HepG2 (cell line): ENCODE data around the gene PLIN5. TPM values are rescaled to one million over a fixed set of nuclear protein-coding genes. Genes with fewer than 3 reads are reported as not detected.

Experiments used
- BCL6 ChIP-seq: IDR thresholded peaks from 2 replicates; pipeline ENCODE4 v1.6.1; 2016; ENCODE audit warnings: missing genetic modification reagents, missing compliant biosample characterization
- HNF4G ChIP-seq, 2 experiments: sonication (generic) in 1 of 2; formaldehyde crosslinking in 1 of 2; IDR thresholded peaks; 2 replicates each; pipeline versions ENCODE4 v1.4.0 to v1.6.1; 2011 to 2020; ENCODE audit warnings: borderline replicate concordance in 2 of 2, low read depth in 2 of 2, mild to moderate bottlenecking in 2 of 2, low read length in 1 of 2, missing genetic modification reagents in 1 of 2, moderate library complexity in 1 of 2
- KAT7 ChIP-seq: IDR thresholded peaks from 2 replicates; pipeline ENCODE4 v1.6.1; 2018; ENCODE audit warnings: borderline replicate concordance, missing compliant biosample characterization
- KLF11 ChIP-seq: IDR thresholded peaks from 2 replicates; pipeline ENCODE4 v1.6.1; 2016; ENCODE audit warnings: missing compliant biosample characterization
- KLF15 ChIP-seq: sonication (generic); formaldehyde crosslinking; IDR thresholded peaks from 2 replicates; pipeline ENCODE4 v1.8.1; 2023; ENCODE audit warnings: borderline replicate concordance, mild to moderate bottlenecking, inconsistent platforms, missing genetic modification reagents, mixed read lengths
- MIER3 ChIP-seq: IDR thresholded peaks from 2 replicates; pipeline ENCODE4 v1.6.1; 2016; ENCODE audit warnings: missing compliant biosample characterization, borderline replicate concordance
- NFYB ChIP-seq: sonication (generic); formaldehyde crosslinking; IDR thresholded peaks from 2 replicates; pipeline ENCODE4 v1.4.0; 2020; ENCODE audit warnings: missing genetic modification reagents
- NRL ChIP-seq: sonication (generic); formaldehyde crosslinking; IDR thresholded peaks from 2 replicates; pipeline ENCODE4 v1.5.0; 2020; ENCODE audit warnings: missing genetic modification reagents, mild to moderate bottlenecking, moderate library complexity, borderline replicate concordance
- PHF20 ChIP-seq: sonication (generic); formaldehyde crosslinking; IDR thresholded peaks from 2 replicates; pipeline ENCODE4 v1.5.0; 2020; ENCODE audit warnings: mild to moderate bottlenecking, missing genetic modification reagents
- POGZ ChIP-seq: sonication (generic); formaldehyde crosslinking; IDR thresholded peaks from 2 replicates; pipeline ENCODE4 v1.4.0; 2020; ENCODE audit warnings: mild to moderate bottlenecking, missing genetic modification reagents
- POLR2A ChIP-seq, 2 experiments: IDR thresholded peaks; 2 replicates each; pipeline ENCODE4 v1.6.1; 2011; ENCODE audit warnings: low read depth in 2 of 2, low read length in 2 of 2, mild to moderate bottlenecking in 1 of 2, moderate library complexity in 1 of 2; ENCODE audit not compliant: insufficient read depth in 1 of 2
- PPARG ChIP-seq: conservative IDR thresholded peaks from 2 replicates; pipeline ENCODE4 v1.6.1; 2016; ENCODE audit warnings: missing biosample characterization, missing genetic modification reagents
- SIN3A ChIP-seq: IDR thresholded peaks from 2 replicates; pipeline ENCODE4 v1.6.1; 2011; ENCODE audit warnings: low read depth, mild to moderate bottlenecking, control low read depth, low read length, borderline replicate concordance
- SP1 ChIP-seq, 2 experiments: fragments of 450-650 bp in 1 of 2; sonication (generic) in 1 of 2; formaldehyde crosslinking in 1 of 2; IDR thresholded peaks; 2 replicates each; pipeline versions ENCODE4 v1.4.0 to v1.6.1; 2016 to 2020; ENCODE audit warnings: missing genetic modification reagents in 1 of 2
- TAF1 ChIP-seq: sonication (generic); formaldehyde crosslinking; IDR thresholded peaks from 2 replicates; pipeline ENCODE4 v1.4.0; 2020; ENCODE audit warnings: missing genetic modification reagents
- TCF12 ChIP-seq, 2 experiments: fragments of 450-650 bp in 1 of 2; sonication (generic) in 1 of 2; formaldehyde crosslinking in 1 of 2; IDR thresholded peaks; 2 replicates each; pipeline versions ENCODE4 v1.6.1 to v1.8.0; 2017 to 2022; ENCODE audit warnings: antibody characterized with exemption in 1 of 2, mild to moderate bottlenecking in 1 of 2, missing genetic modification reagents in 1 of 2, moderate library complexity in 1 of 2
- ZBTB7B ChIP-seq: sonication (generic); formaldehyde crosslinking; IDR thresholded peaks from 2 replicates; pipeline ENCODE4 v1.4.0; 2020; ENCODE audit warnings: missing genetic modification reagents
- ZNF136 ChIP-seq: sonication (generic); formaldehyde crosslinking; IDR thresholded peaks from 2 replicates; pipeline ENCODE4 v1.8.1; 2022; ENCODE audit warnings: low read depth, mild to moderate bottlenecking, moderate library complexity, missing genetic modification reagents
- ZNF564 ChIP-seq: sonication (generic); formaldehyde crosslinking; IDR thresholded peaks from 2 replicates; pipeline ENCODE4 v1.8.1; 2023; ENCODE audit warnings: mild to moderate bottlenecking, missing genetic modification reagents
- ZNF768 ChIP-seq: sonication (generic); formaldehyde crosslinking; IDR thresholded peaks from 2 replicates; pipeline ENCODE4 v1.4.0; 2020; ENCODE audit warnings: missing genetic modification reagents
- ZNF776 ChIP-seq: sonication (generic); formaldehyde crosslinking; IDR thresholded peaks from 2 replicates; pipeline ENCODE4 v1.4.0; 2020; ENCODE audit warnings: mild to moderate bottlenecking, missing genetic modification reagents
- polyA plus RNA-seq, 8 experiments: library from polyadenylated mRNA; depleted of rRNA in 3 of 8; stranded (reverse) in 7 of 8; unstranded in 1 of 8; fragments of >200 nt; fragmentation: Illumina TruSeq in 4 of 8; extraction: Trizol in 4 of 8; gene quantifications; 2 replicates each; pipeline versions ENCODE4 v1.2.1 to v1.2.3, GENCODE V29; 2011 to 2016; ENCODE audit warnings: low read depth in 4 of 8, missing spikeins in 1 of 8, mixed read lengths in 1 of 8; ENCODE audit not compliant: insufficient read depth in 1 of 8
- total RNA-seq, 5 experiments: library from RNA; depleted of rRNA; stranded (reverse); fragments of >200 nt; fragmentation: Illumina TruSeq; extraction: Trizol; gene quantifications; 2 replicates each; pipeline ENCODE4 v1.2.3, GENCODE V29; 2016; ENCODE audit warnings: low read depth in 1 of 5
- TF ChIP-seq, protein P1 (sequence below): sonication (generic); formaldehyde crosslinking; IDR thresholded peaks from 2 replicates; pipeline ENCODE4 v1.4.0; 2020; ENCODE audit warnings: missing genetic modification reagents
- TF ChIP-seq, protein P2 (sequence below): IDR thresholded peaks from 2 replicates; pipeline ENCODE4 v1.6.1; 2016; ENCODE audit warnings: control low read depth
- TF ChIP-seq, protein P3 (sequence below): sonication (generic); formaldehyde crosslinking; IDR thresholded peaks from 2 replicates; pipeline ENCODE4 v1.8.1; 2023; ENCODE audit warnings: mild to moderate bottlenecking, missing genetic modification reagents
- TF ChIP-seq, protein P4 (sequence below): sonication (generic); formaldehyde crosslinking; IDR thresholded peaks from 2 replicates; pipeline ENCODE4 v1.4.0; 2020; ENCODE audit warnings: mild to moderate bottlenecking, missing genetic modification reagents

PLIN5 gene
- total and polyA plus RNA-seq, 2 of the 13 experiments (the other 11 are each of a cell fraction or from before 2014, with no cell fraction given) = 1.8 to 4.8 TPM

DNA sequence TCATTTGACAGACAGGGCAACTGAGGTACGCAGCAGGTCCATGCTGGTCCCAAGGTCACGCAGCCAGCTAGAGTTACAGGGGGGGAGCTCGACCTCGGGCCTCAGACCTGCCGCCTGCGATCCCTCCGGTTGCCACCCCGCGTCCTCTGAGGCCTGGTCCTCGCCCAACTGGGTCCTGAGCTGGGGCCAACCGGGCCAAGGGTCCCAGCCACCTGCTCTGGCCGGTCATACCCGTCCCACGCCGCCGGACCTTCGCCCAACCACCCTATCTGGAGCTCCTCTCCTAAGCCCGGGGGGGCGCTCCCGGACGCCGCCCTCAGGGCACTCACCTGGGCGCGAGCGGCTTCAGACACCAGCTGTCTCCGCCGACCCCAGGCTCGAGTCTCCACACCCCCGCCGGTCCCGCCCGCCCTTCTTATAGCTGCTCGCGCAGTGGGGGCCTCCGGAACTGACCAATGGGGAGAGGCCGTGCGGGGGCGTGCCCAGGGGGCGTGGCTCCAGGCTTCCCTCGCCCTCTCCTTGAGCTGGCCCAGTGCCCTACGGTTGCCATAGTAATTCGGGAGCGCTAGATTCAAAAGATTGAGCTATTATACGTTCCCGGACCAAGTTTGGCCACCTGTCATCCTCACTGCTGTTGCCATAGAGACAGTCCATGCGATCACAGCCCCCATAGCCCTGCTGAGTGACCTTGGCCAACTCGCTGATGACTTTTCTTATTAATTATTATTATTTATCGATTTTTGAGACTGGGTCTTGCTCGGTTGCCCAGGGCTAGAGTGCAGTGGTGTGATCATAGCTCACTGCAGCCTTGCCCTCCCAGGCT lies at the start of gene PLIN5 (continued):
- peak; percentile 31; the same call in 1 of the 2 replicates for TF ChIP-seq POGZ
- peak; percentile 22; the same call in 1 of the 2 replicates for TF ChIP-seq TAF1 (CRISPR knock-in tag)
- TF ChIP-seq, protein P1, sequence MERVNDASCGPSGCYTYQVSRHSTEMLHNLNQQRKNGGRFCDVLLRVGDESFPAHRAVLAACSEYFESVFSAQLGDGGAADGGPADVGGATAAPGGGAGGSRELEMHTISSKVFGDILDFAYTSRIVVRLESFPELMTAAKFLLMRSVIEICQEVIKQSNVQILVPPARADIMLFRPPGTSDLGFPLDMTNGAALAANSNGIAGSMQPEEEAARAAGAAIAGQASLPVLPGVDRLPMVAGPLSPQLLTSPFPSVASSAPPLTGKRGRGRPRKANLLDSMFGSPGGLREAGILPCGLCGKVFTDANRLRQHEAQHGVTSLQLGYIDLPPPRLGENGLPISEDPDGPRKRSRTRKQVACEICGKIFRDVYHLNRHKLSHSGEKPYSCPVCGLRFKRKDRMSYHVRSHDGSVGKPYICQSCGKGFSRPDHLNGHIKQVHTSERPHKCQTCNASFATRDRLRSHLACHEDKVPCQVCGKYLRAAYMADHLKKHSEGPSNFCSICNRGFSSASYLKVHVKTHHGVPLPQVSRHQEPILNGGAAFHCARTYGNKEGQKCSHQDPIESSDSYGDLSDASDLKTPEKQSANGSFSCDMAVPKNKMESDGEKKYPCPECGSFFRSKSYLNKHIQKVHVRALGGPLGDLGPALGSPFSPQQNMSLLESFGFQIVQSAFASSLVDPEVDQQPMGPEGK = peak; percentile 93
- TF ChIP-seq PHF20 (CRISPR knock-in tag) = no peak
- TF ChIP-seq NFYB (CRISPR knock-in tag) = peak; percentile 84
- 0 out of 2 replicates have a peak, but pooled peaks have one; percentile 18 for TF ChIP-seq BCL6 (CRISPR knock-in tag)
- peak; percentile 77; the same call in 1 of the 2 replicates for TF ChIP-seq KLF11 (CRISPR knock-in tag)
- peak; percentile 46; the same call in 1 of the 2 replicates for TF ChIP-seq PPARG (CRISPR knock-in tag)
- TF ChIP-seq KAT7 (CRISPR knock-in tag) = 0 out of 2 replicates have a peak, but pooled peaks have one; percentile 34
- TF ChIP-seq, protein P2, sequence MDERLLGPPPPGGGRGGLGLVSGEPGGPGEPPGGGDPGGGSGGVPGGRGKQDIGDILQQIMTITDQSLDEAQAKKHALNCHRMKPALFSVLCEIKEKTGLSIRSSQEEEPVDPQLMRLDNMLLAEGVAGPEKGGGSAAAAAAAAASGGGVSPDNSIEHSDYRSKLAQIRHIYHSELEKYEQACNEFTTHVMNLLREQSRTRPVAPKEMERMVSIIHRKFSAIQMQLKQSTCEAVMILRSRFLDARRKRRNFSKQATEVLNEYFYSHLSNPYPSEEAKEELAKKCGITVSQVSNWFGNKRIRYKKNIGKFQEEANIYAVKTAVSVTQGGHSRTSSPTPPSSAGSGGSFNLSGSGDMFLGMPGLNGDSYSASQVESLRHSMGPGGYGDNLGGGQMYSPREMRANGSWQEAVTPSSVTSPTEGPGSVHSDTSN (CRISPR knock-in tag) = no peak
- peak; percentile 98; the same call in 1 of the 2 replicates for TF ChIP-seq KLF15 (CRISPR knock-in tag)
- TF ChIP-seq MIER3 (CRISPR knock-in tag) = peak; percentile 44; the same call in 1 of the 2 replicates
- TF ChIP-seq SP1 (IDR thresholded peaks at IDR 0.05) = no peak
- peak; percentile 86 for TF ChIP-seq SP1 (CRISPR knock-in tag; IDR thresholded peaks at IDR 0.05)
- TF ChIP-seq, protein P3, sequence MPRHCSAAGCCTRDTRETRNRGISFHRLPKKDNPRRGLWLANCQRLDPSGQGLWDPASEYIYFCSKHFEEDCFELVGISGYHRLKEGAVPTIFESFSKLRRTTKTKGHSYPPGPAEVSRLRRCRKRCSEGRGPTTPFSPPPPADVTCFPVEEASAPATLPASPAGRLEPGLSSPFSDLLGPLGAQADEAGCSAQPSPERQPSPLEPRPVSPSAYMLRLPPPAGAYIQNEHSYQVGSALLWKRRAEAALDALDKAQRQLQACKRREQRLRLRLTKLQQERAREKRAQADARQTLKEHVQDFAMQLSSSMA (CRISPR knock-in tag) = no peak
- TF ChIP-seq NRL (CRISPR knock-in tag) = 0 out of 2 replicates have a peak, but pooled peaks have one; percentile 55
- TF ChIP-seq ZNF564 (CRISPR knock-in tag) = peak; percentile 31; the same call in 1 of the 2 replicates
- TF ChIP-seq ZBTB7B (CRISPR knock-in tag) = peak; percentile 66
- peak; percentile 63 to 81 for TF ChIP-seq POLR2A (IDR thresholded peaks at IDR 0.05; ENCODE audit: insufficient read depth in 1 of 2, low read depth in 2 of 2, low read length in 2 of 2)
- TF ChIP-seq ZNF136 (CRISPR knock-in tag) = no peak
- no peak for TF ChIP-seq TCF12 (IDR thresholded peaks at IDR 0.05)
- TF ChIP-seq TCF12 (CRISPR knock-in tag; IDR thresholded peaks at IDR 0.05) = no peak
- peak; percentile 36; the same call in 1 of the 2 replicates for TF ChIP-seq ZNF768 (CRISPR knock-in tag)
- TF ChIP-seq HNF4G (IDR thresholded peaks at IDR 0.05; ENCODE audit: borderline replicate concordance, low read depth, low read length) = no peak
- 0 out of 2 replicates have a peak, but pooled peaks have one; percentile 33 for TF ChIP-seq HNF4G (CRISPR knock-in tag; IDR thresholded peaks at IDR 0.05; ENCODE audit: borderline replicate concordance, low read depth)
- peak; percentile 60; the same call in 1 of the 2 replicates for TF ChIP-seq SIN3A
- peak; percentile 37; the same call in 1 of the 2 replicates for TF ChIP-seq ZNF776
- TF ChIP-seq, protein P4, sequence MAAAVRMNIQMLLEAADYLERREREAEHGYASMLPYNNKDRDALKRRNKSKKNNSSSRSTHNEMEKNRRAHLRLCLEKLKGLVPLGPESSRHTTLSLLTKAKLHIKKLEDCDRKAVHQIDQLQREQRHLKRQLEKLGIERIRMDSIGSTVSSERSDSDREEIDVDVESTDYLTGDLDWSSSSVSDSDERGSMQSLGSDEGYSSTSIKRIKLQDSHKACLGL (CRISPR knock-in tag) = peak; percentile 48; the same call in 1 of the 2 replicates
